Activated CD4-positive, alpha-beta T cell treated with anti-CD3 and anti-CD28 coated beads, Interleukin-2, amount 10 ng/mL, durations not matched to agents 24 days and 14 days (primary cell): ENCODE results near the gene DIAPH3. TPM values are rescaled to one million over a fixed set of nuclear protein-coding genes. Genes with fewer than 3 reads are reported as not detected.

ENCODE experiments used
- DNase-seq: peaks from one replicate; pipeline ENCODE4 v3.0.0; 2022
- H3K27ac Mint-ChIP-seq: one replicate; pipeline ENCODE4 v1.8.0; 2022; ENCODE audit warnings: mild to moderate bottlenecking, mixed read lengths
- H3K27me3 Mint-ChIP-seq: one replicate; pipeline ENCODE4 v1.8.0; 2022; ENCODE audit warnings: mixed read lengths
- H3K36me3 Mint-ChIP-seq: one replicate; pipeline ENCODE4 v1.8.0; 2022; ENCODE audit warnings: low read depth, mild to moderate bottlenecking, mixed read lengths
- H3K4me1 Mint-ChIP-seq: one replicate; pipeline ENCODE4 v1.8.0; 2021; ENCODE audit warnings: mixed read lengths
- H3K4me3 Mint-ChIP-seq: one replicate; pipeline ENCODE4 v1.8.0; 2022; ENCODE audit warnings: mild to moderate bottlenecking, moderate library complexity, mixed read lengths
- H3K9me3 Mint-ChIP-seq: one replicate; pipeline ENCODE4 v1.8.0; 2021; ENCODE audit warnings: mixed read lengths
- intact Hi-C: fragments of 100-400 bp; cut with micrococcal nuclease; formaldehyde crosslinking; loops from one replicate; pipeline ENCODE4 v1.15.1; 2023
- total RNA-seq: library from RNA; stranded (reverse); gene quantifications from 2 replicates; pipeline ENCODE4 v1.2.3, GENCODE V29; 2022

Gene DIAPH3
- total RNA-seq, 1 donor from 2014 or later = 26.6 TPM

- intact Hi-C loops = no loop called here
- DNase-seq = no peak
- H3K4me1 Mint-ChIP-seq = peaks cover 36% of the 10 kb centered on the region
- H3K27me3 Mint-ChIP-seq = no peaks in the 10 kb centered on the region
- H3K36me3 Mint-ChIP-seq = peaks cover 11% of the 10 kb centered on the region
- H3K27ac Mint-ChIP-seq = no peak overlapping the region
- H3K9me3 Mint-ChIP-seq = peaks cover 7% of the 10 kb centered on the region
- H3K4me3 Mint-ChIP-seq = no peak overlapping the region
Observed at GRCh38 chr13:60016229-60016628, 147.5 kb downstream of the DIAPH3 start.

- no peak overlapping the region for H3K27ac Mint-ChIP-seq
- H3K4me3 Mint-ChIP-seq = no peak overlapping the region
- no peaks in the 10 kb centered on the region for H3K27me3 Mint-ChIP-seq
- H3K4me1 Mint-ChIP-seq = peaks cover 12% of the 10 kb centered on the region
- no peak for DNase-seq
- H3K36me3 Mint-ChIP-seq = peaks cover 8% of the 10 kb centered on the region
- intact Hi-C loops = no loop called here
- no peaks in the 10 kb centered on the region for H3K9me3 Mint-ChIP-seq
Observed at GRCh38 chr13:60013166-60013565, 150.6 kb downstream of the DIAPH3 start.

GRCh38 chr13:60012488-60012887, 151.2 kb downstream of the DIAPH3 start:
- no peak for DNase-seq
- H3K4me3 Mint-ChIP-seq = no peak overlapping the region
- H3K9me3 Mint-ChIP-seq = no peaks in the 10 kb centered on the region
- peaks cover 8% of the 10 kb centered on the region for H3K36me3 Mint-ChIP-seq
- no peak overlapping the region for H3K27ac Mint-ChIP-seq
- intact Hi-C loops = no loop called here
- peaks cover 8% of the 10 kb centered on the region for H3K4me1 Mint-ChIP-seq
- H3K27me3 Mint-ChIP-seq = no peaks in the 10 kb centered on the region

GRCh38 chr13:60009300-60010253, 154.2 kb downstream of the DIAPH3 start:
- Mint-ChIP-seq H3K4me3 (no peak overlapping the region), H3K36me3 (peaks cover 3% of the 10 kb centered on the region), H3K9me3 (no peaks in the 10 kb centered on the region), H3K27ac (no peak overlapping the region), H3K4me1 (peaks cover 3% of the 10 kb centered on the region), H3K27me3 (no peaks in the 10 kb centered on the region)
- no peak for DNase-seq
- intact Hi-C loops = no loop called here

GRCh38 chr13:60001889-60002288, 161.8 kb downstream of the DIAPH3 start:
- no peak for DNase-seq
- H3K27me3 Mint-ChIP-seq = no peaks in the 10 kb centered on the region
- intact Hi-C loops = no loop called here
- H3K4me1 Mint-ChIP-seq = no peaks in the 10 kb centered on the region
- H3K4me3 Mint-ChIP-seq = no peak overlapping the region
- H3K9me3 Mint-ChIP-seq = peaks cover 6% of the 10 kb centered on the region
- H3K36me3 Mint-ChIP-seq = peaks cover 10% of the 10 kb centered on the region
- no peak overlapping the region for H3K27ac Mint-ChIP-seq

GRCh38 chr13:60000976-60001375, 162.8 kb downstream of the DIAPH3 start:
- Mint-ChIP-seq H3K4me1 (no peaks in the 10 kb centered on the region), H3K4me3 (no peak overlapping the region)

GRCh38 chr13:60000081-60000480, 163.6 kb downstream of the DIAPH3 start:
- no peak overlapping the region for H3K27ac Mint-ChIP-seq
- DNase-seq = no peak
- intact Hi-C loops = no loop called here
- H3K4me1 Mint-ChIP-seq = no peaks in the 10 kb centered on the region
- H3K27me3 Mint-ChIP-seq = no peaks in the 10 kb centered on the region
- no peak overlapping the region for H3K4me3 Mint-ChIP-seq
- peaks cover 10% of the 10 kb centered on the region for H3K36me3 Mint-ChIP-seq
- H3K9me3 Mint-ChIP-seq = peaks cover 6% of the 10 kb centered on the region

More at GRCh38 chr13:60000976-60001375, 162.8 kb downstream of the DIAPH3 start:
- Mint-ChIP-seq H3K36me3 (peaks cover 10% of the 10 kb centered on the region), H3K27ac (no peak overlapping the region), H3K9me3 (peaks cover 6% of the 10 kb centered on the region), H3K27me3 (no peaks in the 10 kb centered on the region)
- intact Hi-C loops = no loop called here
- no peak for DNase-seq

- no peaks in the 10 kb centered on the region for H3K4me1 Mint-ChIP-seq
- H3K27me3 Mint-ChIP-seq = no peaks in the 10 kb centered on the region
- intact Hi-C loops = no loop called here
- no peak overlapping the region for H3K27ac Mint-ChIP-seq
- DNase-seq = no peak
- H3K4me3 Mint-ChIP-seq = no peak overlapping the region
- peaks cover 6% of the 10 kb centered on the region for H3K9me3 Mint-ChIP-seq
- peaks cover 13% of the 10 kb centered on the region for H3K36me3 Mint-ChIP-seq
Observed at GRCh38 chr13:59997976-59998375, 165.8 kb downstream of the DIAPH3 start.

GRCh38 chr13:59996461-59996980, 167.2 kb downstream of the DIAPH3 start:
- no peak overlapping the region for H3K27ac Mint-ChIP-seq
- no peak for DNase-seq
- intact Hi-C loops = no loop called here
- H3K36me3 Mint-ChIP-seq = peaks cover 7% of the 10 kb centered on the region
- no peaks in the 10 kb centered on the region for H3K9me3 Mint-ChIP-seq
- no peaks in the 10 kb centered on the region for H3K4me1 Mint-ChIP-seq
- H3K27me3 Mint-ChIP-seq = no peaks in the 10 kb centered on the region
- no peak overlapping the region for H3K4me3 Mint-ChIP-seq

GRCh38 chr13:59991395-59991794, 172.3 kb downstream of the DIAPH3 start:
- peaks cover 12% of the 10 kb centered on the region for H3K36me3 Mint-ChIP-seq
- H3K27me3 Mint-ChIP-seq = no peaks in the 10 kb centered on the region

GRCh38 chr13:59982631-59983382, 180.9 kb downstream of the DIAPH3 start:
- Mint-ChIP-seq H3K27me3 (no peaks in the 10 kb centered on the region), H3K27ac (no peak overlapping the region), H3K4me1 (no peaks in the 10 kb centered on the region), H3K9me3 (peaks cover under 1% of the 10 kb centered on the region), H3K36me3 (peaks cover 8% of the 10 kb centered on the region), H3K4me3 (no peak overlapping the region)
- DNase-seq = no peak
- intact Hi-C loops = no loop called here

More at GRCh38 chr13:59991395-59991794, 172.3 kb downstream of the DIAPH3 start:
- no peak overlapping the region for H3K4me3 Mint-ChIP-seq
- peaks cover 4% of the 10 kb centered on the region for H3K9me3 Mint-ChIP-seq
- intact Hi-C loops = no loop called here
- DNase-seq = no peak
- no peak overlapping the region for H3K27ac Mint-ChIP-seq
- no peaks in the 10 kb centered on the region for H3K4me1 Mint-ChIP-seq

- intact Hi-C loops = no loop called here
- H3K27ac Mint-ChIP-seq = no peak overlapping the region
- no peaks in the 10 kb centered on the region for H3K4me1 Mint-ChIP-seq
- peaks cover 8% of the 10 kb centered on the region for H3K36me3 Mint-ChIP-seq
- no peak overlapping the region for H3K4me3 Mint-ChIP-seq
- DNase-seq = no peak
- no peaks in the 10 kb centered on the region for H3K9me3 Mint-ChIP-seq
- H3K27me3 Mint-ChIP-seq = no peaks in the 10 kb centered on the region
Observed at GRCh38 chr13:59979589-59979988, 184.1 kb downstream of the DIAPH3 start.

GRCh38 chr13:59978862-59979261, 184.9 kb downstream of the DIAPH3 start:
- Mint-ChIP-seq H3K27me3 (no peaks in the 10 kb centered on the region), H3K36me3 (peaks cover 8% of the 10 kb centered on the region), H3K4me3 (no peak overlapping the region), H3K4me1 (no peaks in the 10 kb centered on the region), H3K27ac (no peak overlapping the region), H3K9me3 (no peaks in the 10 kb centered on the region)
- no peak for DNase-seq
- intact Hi-C loops = no loop called here

- no peaks in the 10 kb centered on the region for H3K4me1 Mint-ChIP-seq
- no peaks in the 10 kb centered on the region for H3K27me3 Mint-ChIP-seq
- no peaks in the 10 kb centered on the region for H3K36me3 Mint-ChIP-seq
- no peak overlapping the region for H3K4me3 Mint-ChIP-seq
- no peaks in the 10 kb centered on the region for H3K9me3 Mint-ChIP-seq
- no peak overlapping the region for H3K27ac Mint-ChIP-seq
- intact Hi-C loops = no loop called here
- no peak for DNase-seq
Observed at GRCh38 chr13:59976856-59977255, 186.9 kb downstream of the DIAPH3 start.
